ENCODE results near the gene RASSF6.

Gene RASSF6

DNA sequence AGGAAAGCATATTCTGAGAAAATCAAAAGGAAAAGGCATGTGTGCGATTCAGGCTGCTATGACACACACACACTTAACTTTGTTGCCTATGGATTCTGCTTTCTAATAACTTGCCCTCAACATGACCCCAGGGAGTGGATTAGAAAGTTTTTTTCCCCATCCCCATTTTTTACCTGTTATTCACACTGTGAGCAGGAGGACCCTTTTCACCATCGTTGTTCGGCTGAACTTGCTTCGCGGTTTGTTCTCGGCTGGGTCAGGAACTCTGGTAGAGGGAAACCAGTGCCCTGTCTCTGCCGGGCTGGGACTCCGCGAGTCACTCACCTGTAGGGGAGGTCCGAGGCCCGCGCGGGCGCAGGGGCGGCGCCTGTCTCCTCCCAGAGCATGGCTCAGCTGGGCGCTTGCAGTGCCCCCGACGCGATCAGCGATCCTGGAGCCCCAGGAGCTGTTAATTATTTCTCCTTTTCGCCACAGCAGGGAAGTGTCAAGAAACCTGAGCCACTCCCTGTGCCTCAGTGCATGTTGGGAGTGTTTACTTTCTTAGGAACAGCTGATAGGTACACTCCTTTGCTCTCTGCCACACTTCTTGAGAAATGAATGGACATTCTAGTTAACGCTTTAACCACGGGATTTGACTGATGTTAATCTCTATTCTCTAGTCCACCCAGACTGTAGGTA, at the start of gene RASSF6:
Gene RASSF6, minus strand, starts transcription at position 322 of the 678 bp plus-strand sequence. CDS start 8,641 bp downstream, outside the sequence.
- no peak within 1 kb of the TSS for H3K27ac ChIP-seq (ENCODE audit: extremely low read depth, low read depth, low read length)
- H3K4me3 ChIP-seq (ENCODE audit: low read depth, low read length), result peak within 1 kb of the TSS; percentile 31
- CTCF ChIA-PET, result interaction anchor here (0.6 to 1.7 kb wide), 3 partner anchors 14 to 51 kb away, joined by 3 to 4 read pairs (median 3); no protein-coding TSS in a partner anchor
- H3K4me1 ChIP-seq (ENCODE audit: control insufficient read depth, insufficient read depth, low read length), result peaks cover 4% of the 10 kb centered on the region
- POLR2A ChIA-PET, result no interaction called here
- no peaks in the 10 kb centered on the region for H3K36me3 ChIP-seq (ENCODE audit: control insufficient read depth in 2 of 2, insufficient read depth in 1 of 2, low read length in 2 of 2)
- H3K9me3 ChIP-seq (ENCODE audit: control insufficient read depth, insufficient read depth, low read depth, low read length), result no peaks in the 10 kb centered on the region
- TF ChIP-seq ZNF561 (tag by site-specific recombination; IDR thresholded peaks at IDR 0.05; ENCODE audit: borderline replicate concordance), result peak; percentile 42; the same call in 1 of the 2 replicates
- peak; percentile 39; the same call in 1 of the 2 replicates for TF ChIP-seq GLIS2 (tag by site-specific recombination; IDR thresholded peaks at IDR 0.05)
- TF ChIP-seq REPIN1 (tag by site-specific recombination; IDR thresholded peaks at IDR 0.05; ENCODE audit: low read depth), result no peak
- TF ChIP-seq ZNF366 (tag by site-specific recombination; conservative IDR thresholded peaks at IDR 0.05), result no peak
- TF ChIP-seq ZNF521 (tag by site-specific recombination; IDR thresholded peaks at IDR 0.05), result no peak
- TF ChIP-seq ZFP37 (tag by site-specific recombination; IDR thresholded peaks at IDR 0.05), result no peak
- TF ChIP-seq ZBTB17 (tag by site-specific recombination; IDR thresholded peaks at IDR 0.05), result peak; percentile 76
- TF ChIP-seq IKZF3 (tag by site-specific recombination; IDR thresholded peaks at IDR 0.05), result peak; percentile 50; the same call in 1 of the 2 replicates
- no peak for TF ChIP-seq ZSCAN5A (tag by site-specific recombination; IDR thresholded peaks at IDR 0.05)
- TF ChIP-seq ZNF544 (tag by site-specific recombination; IDR thresholded peaks at IDR 0.05), result no peak
- TF ChIP-seq, protein P1, sequence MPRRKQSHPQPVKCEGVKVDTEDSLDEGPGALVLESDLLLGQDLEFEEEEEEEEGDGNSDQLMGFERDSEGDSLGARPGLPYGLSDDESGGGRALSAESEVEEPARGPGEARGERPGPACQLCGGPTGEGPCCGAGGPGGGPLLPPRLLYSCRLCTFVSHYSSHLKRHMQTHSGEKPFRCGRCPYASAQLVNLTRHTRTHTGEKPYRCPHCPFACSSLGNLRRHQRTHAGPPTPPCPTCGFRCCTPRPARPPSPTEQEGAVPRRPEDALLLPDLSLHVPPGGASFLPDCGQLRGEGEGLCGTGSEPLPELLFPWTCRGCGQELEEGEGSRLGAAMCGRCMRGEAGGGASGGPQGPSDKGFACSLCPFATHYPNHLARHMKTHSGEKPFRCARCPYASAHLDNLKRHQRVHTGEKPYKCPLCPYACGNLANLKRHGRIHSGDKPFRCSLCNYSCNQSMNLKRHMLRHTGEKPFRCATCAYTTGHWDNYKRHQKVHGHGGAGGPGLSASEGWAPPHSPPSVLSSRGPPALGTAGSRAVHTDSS (tag by site-specific recombination; IDR thresholded peaks at IDR 0.05), result no peak
- TF ChIP-seq ZNF202 (tag by site-specific recombination; IDR thresholded peaks at IDR 0.05; ENCODE audit: borderline replicate concordance), result no peak
- no peak for TF ChIP-seq KLF9 (tag by site-specific recombination; IDR thresholded peaks at IDR 0.05; ENCODE audit: low read depth)
- no peak for TF ChIP-seq ZNF747 (tag by site-specific recombination; IDR thresholded peaks at IDR 0.05)
- peak; percentile 70 for TF ChIP-seq ZNF335 (tag by site-specific recombination; conservative IDR thresholded peaks at IDR 0.05)
- TF ChIP-seq ZNF292 (tag by site-specific recombination; IDR thresholded peaks at IDR 0.05; ENCODE audit: borderline replicate concordance, low read depth), result no peak
- TF ChIP-seq, protein P2, sequence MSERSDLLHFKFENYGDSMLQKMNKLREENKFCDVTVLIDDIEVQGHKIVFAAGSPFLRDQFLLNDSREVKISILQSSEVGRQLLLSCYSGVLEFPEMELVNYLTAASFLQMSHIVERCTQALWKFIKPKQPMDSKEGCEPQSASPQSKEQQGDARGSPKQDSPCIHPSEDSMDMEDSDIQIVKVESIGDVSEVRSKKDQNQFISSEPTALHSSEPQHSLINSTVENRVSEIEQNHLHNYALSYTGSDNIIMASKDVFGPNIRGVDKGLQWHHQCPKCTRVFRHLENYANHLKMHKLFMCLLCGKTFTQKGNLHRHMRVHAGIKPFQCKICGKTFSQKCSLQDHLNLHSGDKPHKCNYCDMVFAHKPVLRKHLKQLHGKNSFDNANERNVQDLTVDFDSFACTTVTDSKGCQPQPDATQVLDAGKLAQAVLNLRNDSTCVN (tag by site-specific recombination; optimal IDR thresholded peaks at IDR 0.05), result peak; percentile 8
- TF ChIP-seq ZNF423 (tag by site-specific recombination; IDR thresholded peaks at IDR 0.05), result no peak
- peak; percentile 48 for TF ChIP-seq GLIS1 (tag by site-specific recombination; IDR thresholded peaks at IDR 0.05)
- no peak for TF ChIP-seq PRDM6 (tag by site-specific recombination; IDR thresholded peaks at IDR 0.05)
- TF ChIP-seq ZBTB6 (tag by site-specific recombination; IDR thresholded peaks at IDR 0.05), result peak; percentile 94
- no peak for TF ChIP-seq ZNF211 (tag by site-specific recombination; IDR thresholded peaks at IDR 0.05; ENCODE audit: low read depth)
- TF ChIP-seq ZNF629 (tag by site-specific recombination; IDR thresholded peaks at IDR 0.05), result 0 out of 2 replicates have a peak, but pooled peaks have one; percentile 12
- TF ChIP-seq WT1 (tag by site-specific recombination; IDR thresholded peaks at IDR 0.05), result peak; percentile 88
- TF ChIP-seq KLF16 (tag by site-specific recombination; IDR thresholded peaks at IDR 0.05), result no peak
- no peak for TF ChIP-seq ZNF514 (tag by site-specific recombination; IDR thresholded peaks at IDR 0.05)
- TF ChIP-seq, protein P3, sequence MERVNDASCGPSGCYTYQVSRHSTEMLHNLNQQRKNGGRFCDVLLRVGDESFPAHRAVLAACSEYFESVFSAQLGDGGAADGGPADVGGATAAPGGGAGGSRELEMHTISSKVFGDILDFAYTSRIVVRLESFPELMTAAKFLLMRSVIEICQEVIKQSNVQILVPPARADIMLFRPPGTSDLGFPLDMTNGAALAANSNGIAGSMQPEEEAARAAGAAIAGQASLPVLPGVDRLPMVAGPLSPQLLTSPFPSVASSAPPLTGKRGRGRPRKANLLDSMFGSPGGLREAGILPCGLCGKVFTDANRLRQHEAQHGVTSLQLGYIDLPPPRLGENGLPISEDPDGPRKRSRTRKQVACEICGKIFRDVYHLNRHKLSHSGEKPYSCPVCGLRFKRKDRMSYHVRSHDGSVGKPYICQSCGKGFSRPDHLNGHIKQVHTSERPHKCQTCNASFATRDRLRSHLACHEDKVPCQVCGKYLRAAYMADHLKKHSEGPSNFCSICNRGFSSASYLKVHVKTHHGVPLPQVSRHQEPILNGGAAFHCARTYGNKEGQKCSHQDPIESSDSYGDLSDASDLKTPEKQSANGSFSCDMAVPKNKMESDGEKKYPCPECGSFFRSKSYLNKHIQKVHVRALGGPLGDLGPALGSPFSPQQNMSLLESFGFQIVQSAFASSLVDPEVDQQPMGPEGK (tag by site-specific recombination; IDR thresholded peaks at IDR 0.05), result 0 out of 2 replicates have a peak, but pooled peaks have one; percentile 50
- peak; percentile 60 for TF ChIP-seq SCRT2 (tag by site-specific recombination; IDR thresholded peaks at IDR 0.05)
